ENCODE measurements around the gene KCNB1. TPM values are rescaled to one million over a fixed set of nuclear protein-coding genes. Genes with fewer than 3 reads are reported as not detected.

Gene KCNB1
- 0.98 to 3.6 TPM (median 1.3 TPM) in 5 replicates for total RNA-seq (2022; extraction: Qiagen RNA extraction)

DNA sequence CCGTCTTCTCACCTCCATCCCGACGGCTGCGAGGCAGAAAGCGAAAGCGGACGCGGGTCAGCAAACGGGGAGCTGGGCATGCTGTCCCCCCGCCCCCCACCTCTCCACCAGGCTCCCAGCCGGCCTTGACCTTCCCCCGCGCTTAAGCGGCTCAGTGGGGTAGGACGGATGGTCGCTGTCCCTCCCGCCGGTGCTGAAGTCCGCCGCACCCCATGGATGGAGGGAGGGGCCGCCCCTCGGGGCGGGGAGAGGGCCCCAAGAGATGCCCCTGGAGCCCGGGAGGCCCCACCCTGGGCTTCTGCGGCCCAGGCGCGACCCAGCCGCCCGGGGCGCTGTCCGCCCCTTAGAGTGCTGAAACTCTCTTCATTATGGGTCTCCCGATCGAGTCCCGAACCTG is at the start of gene KCNB1:
TSS of gene KCNB1 (minus strand) at position 48 of the 397 bp plus-strand sequence. CDS start 188 bp downstream, outside the sequence.

Other genes starting within 250 kb of the KCNB1 start
- gene ZNFX1, start 204.6 kb downstream of the KCNB1 start, total RNA-seq (2022; extraction: Qiagen RNA extraction), result 21.7 to 27.4 TPM (median 22.4 TPM) in 5 replicates
- 0.02 to 0.08 TPM in 2 of 5 replicates, not detected in the others for gene PTGIS, start 85.5 kb upstream of the KCNB1 start, total RNA-seq (2022; extraction: Qiagen RNA extraction)
- 52.2 to 72.4 TPM (median 62.2 TPM) in 5 replicates for gene B4GALT5, start 231.2 kb upstream of the KCNB1 start, total RNA-seq (2022; extraction: Qiagen RNA extraction)

All from A549 treated with Mapracorat at 1 μM for 4 hours (cell line).